IPS DF 6.9 (cell line): ENCODE measurements around the gene HOXD8.

Source experiments
- DNase-seq: peaks from one replicate; pipeline ENCODE4 v3.0.0-alpha.2; 2013; ENCODE audit warnings: low read depth, low spot score
- H3K27ac ChIP-seq: one replicate; pipeline ENCODE4 v1.5.1; 2013; ENCODE audit warnings: low read length, control low read depth
- H3K27me3 ChIP-seq: 2 replicates; pipeline ENCODE4 v1.6.1; 2013; ENCODE audit warnings: mild to moderate bottlenecking, low read length; ENCODE audit not compliant: control insufficient read depth, insufficient read depth
- H3K36me3 ChIP-seq: 2 replicates; pipeline ENCODE4 v1.6.1; 2013; ENCODE audit warnings: low read length; ENCODE audit not compliant: control insufficient read depth, insufficient read depth
- H3K4me1 ChIP-seq: 2 replicates; pipeline ENCODE4 v1.6.1; 2013; ENCODE audit warnings: low read length; ENCODE audit not compliant: control insufficient read depth, insufficient read depth
- H3K4me3 ChIP-seq: 2 replicates; pipeline ENCODE4 v1.5.1; 2013; ENCODE audit warnings: mild to moderate bottlenecking, low read length
- H3K9me3 ChIP-seq: 2 replicates; pipeline ENCODE4 v1.6.1; 2013; ENCODE audit warnings: low read length, inconsistent platforms; ENCODE audit not compliant: control insufficient read depth, insufficient read depth
- WGBS: extraction: QIAGEN DNeasy Blood & Tissue Kit; methylation state at CpG from one replicate; pipeline ENCODE4 v1.1.7; 2013; ENCODE audit warnings: mixed read lengths, missing lambda C conversion rate; ENCODE audit not compliant: insufficient read length, insufficient coverage; 5-methylcytosine and 5-hydroxymethylcytosine counted together

HOXD8 gene

GRCh38 chr2:176135035-176135440 lies 5.5 kb downstream of the HOXD8 start:
- Histone ChIP-seq H3K36me3 (no peaks in the 10 kb centered on the region), H3K4me1 (peaks cover 2% of the 10 kb centered on the region; the same call in 1 of the 2 replicates), H3K4me3 (no peak overlapping the region), H3K27me3 (peaks cover 92% of the 10 kb centered on the region), H3K27ac (no peak overlapping the region), H3K9me3 (no peaks in the 10 kb centered on the region)
- DNase-seq = no peak

DNA sequence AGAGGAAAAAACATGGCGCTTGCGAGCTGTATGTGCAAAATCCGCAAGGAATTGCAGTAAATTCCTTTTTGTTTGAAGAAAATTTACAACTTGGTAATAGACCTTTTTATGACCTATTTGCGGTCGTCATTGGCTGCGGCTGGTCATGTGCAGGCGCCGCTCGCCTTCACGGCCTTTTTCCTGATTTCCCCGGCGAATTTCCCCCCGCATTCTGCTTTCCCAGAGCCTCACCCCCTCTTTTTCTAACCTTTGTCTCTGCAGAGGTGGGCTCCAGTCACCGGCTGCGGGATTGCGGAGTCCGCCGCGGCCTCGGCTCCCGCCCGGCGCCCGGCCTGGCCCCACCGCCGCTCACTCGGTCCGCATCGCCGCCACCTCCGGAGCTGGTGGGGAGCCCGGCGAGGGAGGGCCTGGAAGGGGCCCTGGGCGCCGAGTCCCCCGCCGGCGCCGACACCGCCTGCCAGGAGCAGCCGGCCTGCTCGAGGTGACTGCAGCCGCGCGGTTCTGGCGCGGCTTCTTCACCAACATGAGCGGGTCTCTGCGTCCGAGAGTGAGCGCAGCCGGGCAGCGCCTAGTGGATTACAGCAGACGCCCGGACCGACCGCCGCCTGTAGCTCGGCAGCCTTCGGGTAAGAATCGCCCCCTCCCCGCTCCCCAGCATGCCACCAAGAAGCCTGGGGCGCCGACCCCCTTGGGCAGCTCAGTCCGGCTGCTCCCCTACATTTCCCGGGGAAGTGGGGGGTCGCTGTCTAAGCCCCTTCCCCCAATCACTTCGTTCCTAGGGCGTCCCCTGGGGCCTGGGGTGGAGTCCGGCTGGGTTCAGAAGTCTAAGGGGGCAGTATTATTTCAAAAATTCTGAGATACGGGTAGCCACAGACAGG lies 7.1 kb downstream of the HOXD8 start:
- WGBS = no CpG with 5 or more reads among the region's 71 CpGs
- Histone ChIP-seq H3K27me3 (peaks cover 88% of the 10 kb centered on the region), H3K4me1 (peaks cover 2% of the 10 kb centered on the region; the same call in 1 of the 2 replicates), H3K4me3 (peak overlapping the region; percentile 24; the same call in 1 of the 2 replicates), H3K27ac (no peak overlapping the region), H3K36me3 (no peaks in the 10 kb centered on the region), H3K9me3 (no peaks in the 10 kb centered on the region)
- DNase-seq = no peak

- Histone ChIP-seq H3K27ac (no peak overlapping the region), H3K27me3 (peaks cover 91% of the 10 kb centered on the region), H3K9me3 (no peaks in the 10 kb centered on the region), H3K4me1 (peaks cover 2% of the 10 kb centered on the region; the same call in 1 of the 2 replicates), H3K4me3 (no peak overlapping the region), H3K36me3 (no peaks in the 10 kb centered on the region)
- no peak for DNase-seq
- WGBS = no CpG with 5 or more reads among the region's 2 CpGs
Measured at GRCh38 chr2:176137252-176137580, 7.7 kb downstream of the HOXD8 start.

DNA sequence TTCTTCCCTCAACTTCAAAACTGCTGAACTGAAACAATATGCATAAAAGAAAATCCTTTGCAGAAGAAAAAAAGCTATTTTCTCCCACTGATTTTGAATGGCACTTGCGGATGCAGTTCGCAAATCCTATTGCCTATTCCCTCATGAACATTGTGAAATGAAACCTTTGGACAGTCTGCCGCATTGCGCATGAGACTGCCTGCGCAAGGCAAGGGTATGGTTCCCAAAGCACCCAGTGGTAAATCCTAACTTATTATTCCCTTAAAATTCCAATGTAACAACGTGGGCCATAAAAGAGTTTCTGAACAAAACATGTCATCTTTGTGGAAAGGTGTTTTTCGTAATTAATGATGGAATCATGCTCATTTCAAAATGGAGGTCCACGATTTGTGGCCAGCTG lies 8.4 kb downstream of the HOXD8 start:
- H3K27ac ChIP-seq = no peak overlapping the region
- no peak overlapping the region for H3K4me3 ChIP-seq

DNA sequence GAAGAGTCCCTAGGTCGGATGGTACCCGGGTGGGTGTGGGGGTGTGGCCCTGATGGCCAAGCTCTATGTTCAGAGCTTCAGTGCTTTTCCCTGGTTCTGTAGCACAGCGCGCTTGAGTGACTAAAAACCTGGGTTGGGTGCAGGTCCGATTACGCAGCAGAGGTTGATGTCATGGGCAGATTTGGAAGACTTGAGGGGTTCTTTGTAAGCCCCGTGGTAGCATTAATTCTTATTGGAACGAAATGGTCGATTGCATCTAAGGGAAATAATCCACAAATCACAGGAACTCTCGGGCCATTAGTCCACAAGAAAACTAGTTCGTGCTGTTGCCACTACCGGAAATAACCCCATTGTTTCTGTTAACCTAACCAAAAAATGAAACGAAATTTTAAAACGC lies 9.0 kb downstream of the HOXD8 start:
- DNase-seq = no peak
- no peaks in the 10 kb centered on the region for H3K9me3 ChIP-seq
- WGBS = no CpG with 5 or more reads among the region's 14 CpGs
- H3K36me3 ChIP-seq = no peaks in the 10 kb centered on the region
- peaks cover 2% of the 10 kb centered on the region; the same call in 1 of the 2 replicates for H3K4me1 ChIP-seq
- peaks cover 91% of the 10 kb centered on the region for H3K27me3 ChIP-seq
- H3K4me3 ChIP-seq = no peak overlapping the region
- no peak overlapping the region for H3K27ac ChIP-seq

More for the DNA sequence above, 8.4 kb downstream of the HOXD8 start:
- WGBS = no CpG with 5 or more reads among the region's 8 CpGs
- H3K27me3 ChIP-seq = peaks cover 91% of the 10 kb centered on the region
- DNase-seq = no peak
- peaks cover 2% of the 10 kb centered on the region; the same call in 1 of the 2 replicates for H3K4me1 ChIP-seq
- no peaks in the 10 kb centered on the region for H3K36me3 ChIP-seq
- no peaks in the 10 kb centered on the region for H3K9me3 ChIP-seq

DNA sequence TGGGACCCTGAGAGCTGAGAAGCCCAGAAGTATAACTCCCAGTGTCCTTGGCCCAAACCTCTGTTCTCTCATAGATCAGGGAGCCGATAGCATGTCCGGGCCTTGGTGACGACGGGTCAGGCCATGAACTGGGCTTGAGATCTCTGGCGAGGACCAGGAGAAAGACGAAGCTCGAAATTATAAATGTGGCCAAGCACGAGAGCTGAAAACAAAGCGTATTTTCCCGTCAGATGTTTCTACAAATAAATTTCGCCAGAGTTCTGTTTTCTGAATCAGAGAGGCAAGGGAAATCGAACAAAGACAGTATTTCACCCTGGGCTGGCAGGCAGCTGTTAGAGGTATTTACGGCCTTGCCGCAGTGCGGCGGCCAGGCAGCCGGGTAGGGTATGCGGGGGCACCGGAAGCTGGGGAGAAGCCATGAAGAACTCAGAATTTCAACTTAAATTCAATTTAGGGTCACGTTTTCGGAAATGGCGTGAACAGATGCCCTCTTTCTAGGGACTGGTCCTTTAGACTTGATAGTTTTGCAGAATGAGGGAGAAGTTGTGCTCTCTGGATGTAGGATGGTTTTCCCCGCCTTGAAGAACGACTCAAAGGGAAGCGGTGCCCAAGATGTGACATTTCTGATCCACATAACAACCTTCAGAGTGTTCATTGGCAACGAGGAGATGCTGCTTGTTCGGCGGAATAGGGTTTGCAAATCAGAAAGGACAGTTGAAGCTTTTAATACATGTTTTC lies 9.6 kb downstream of the HOXD8 start:
- H3K27ac ChIP-seq = no peak overlapping the region
- H3K36me3 ChIP-seq = no peaks in the 10 kb centered on the region
- WGBS = no CpG with 5 or more reads among the region's 28 CpGs
- H3K4me3 ChIP-seq = no peak overlapping the region
- H3K4me1 ChIP-seq = peaks cover 2% of the 10 kb centered on the region; the same call in 1 of the 2 replicates
- no peak for DNase-seq
- peaks cover 91% of the 10 kb centered on the region for H3K27me3 ChIP-seq
- H3K9me3 ChIP-seq = no peaks in the 10 kb centered on the region

DNA sequence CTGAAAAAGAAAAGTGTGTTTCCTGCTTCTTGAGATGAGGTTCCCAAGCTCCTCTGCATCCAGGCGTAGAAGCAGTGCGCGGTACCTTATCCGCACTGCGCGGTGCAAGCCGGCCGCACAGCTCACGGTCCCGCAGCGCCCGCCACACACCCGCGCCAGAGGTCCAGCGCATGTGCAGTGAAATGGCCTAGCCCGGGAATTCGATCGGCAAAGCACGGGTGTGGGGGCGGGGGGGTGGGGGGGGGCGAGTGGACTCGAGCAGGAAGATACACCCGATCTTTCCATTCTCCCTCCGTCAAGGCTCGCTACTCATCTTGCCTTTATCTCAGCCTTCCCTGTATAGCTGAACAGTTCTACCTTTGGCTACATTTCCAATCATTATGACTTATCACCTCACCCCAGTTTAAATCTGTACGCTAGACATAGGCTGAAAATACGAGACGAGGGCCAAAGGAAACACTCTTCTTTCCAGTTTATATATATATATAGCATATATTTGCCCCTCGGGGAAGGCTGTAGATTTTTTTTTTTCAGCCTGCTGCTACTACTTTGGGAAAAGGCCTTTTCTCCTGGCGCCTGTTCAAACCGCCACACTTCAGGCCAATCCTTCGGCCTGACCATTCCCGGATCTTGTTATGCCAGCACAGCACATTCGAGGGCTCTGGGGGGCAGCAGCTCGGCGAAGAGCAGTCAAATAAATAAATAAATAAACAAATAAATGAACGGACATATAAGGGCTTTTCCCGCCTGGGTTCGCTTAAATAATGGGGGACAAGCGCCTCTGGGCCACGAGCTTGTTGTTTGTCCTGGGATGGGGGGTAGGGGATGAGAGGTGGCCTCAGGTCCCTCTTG lies 10.4 kb downstream of the HOXD8 start:
- no peak for DNase-seq
- no peaks in the 10 kb centered on the region for H3K9me3 ChIP-seq
- no peak overlapping the region for H3K4me3 ChIP-seq
- peaks cover 87% of the 10 kb centered on the region for H3K27me3 ChIP-seq
- WGBS = no CpG with 5 or more reads among the region's 41 CpGs
- H3K36me3 ChIP-seq = no peaks in the 10 kb centered on the region
- H3K4me1 ChIP-seq = peaks cover 1% of the 10 kb centered on the region; the same call in 1 of the 2 replicates
- no peak overlapping the region for H3K27ac ChIP-seq

DNA sequence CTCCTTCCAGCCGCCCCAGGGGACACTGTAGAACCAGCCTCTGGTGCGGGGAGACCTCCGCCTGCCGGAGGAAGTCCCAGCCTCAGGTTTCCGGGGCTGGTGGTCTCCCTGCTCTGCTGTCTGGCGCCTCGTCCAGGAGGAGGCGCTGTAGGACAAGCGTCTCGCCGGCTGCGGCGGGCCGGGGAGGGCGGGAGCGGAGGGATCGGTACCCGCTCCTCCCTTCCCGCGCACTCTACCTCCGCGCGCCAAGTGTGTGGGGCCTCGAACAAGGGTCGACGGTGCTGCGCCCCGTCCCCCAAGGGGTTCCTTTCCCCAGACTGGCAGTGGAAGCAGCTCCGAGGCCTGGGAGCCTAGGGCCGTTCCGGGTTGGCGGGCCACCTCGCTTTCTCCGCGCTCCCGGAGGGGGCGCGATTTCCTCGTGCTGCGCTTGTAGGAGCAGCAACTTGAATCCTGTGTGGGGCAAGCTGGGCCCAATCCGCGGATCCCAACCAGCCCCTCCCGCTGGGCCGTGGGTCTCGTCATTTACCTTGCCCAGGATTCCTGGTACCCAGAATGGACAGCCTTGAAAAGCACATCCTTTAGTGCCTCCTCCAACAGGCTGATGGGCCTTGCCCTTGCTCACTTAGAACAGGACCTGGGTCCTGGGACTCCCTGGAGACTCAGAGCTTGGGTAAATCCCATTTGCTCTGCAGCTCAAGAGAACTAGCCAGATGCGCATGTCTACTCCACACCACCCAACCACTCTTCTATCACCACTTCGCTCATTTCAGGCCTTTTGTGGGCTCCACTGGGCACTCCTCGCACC lies 11.2 kb downstream of the HOXD8 start:
- WGBS = no CpG with 5 or more reads among the region's 48 CpGs
- peaks cover 87% of the 10 kb centered on the region for H3K27me3 ChIP-seq
- peak overlapping the region; percentile 52; the same call in 1 of the 2 replicates for H3K4me3 ChIP-seq
- no peaks in the 10 kb centered on the region for H3K36me3 ChIP-seq
- DNase-seq = no peak
- H3K9me3 ChIP-seq = no peaks in the 10 kb centered on the region
- H3K4me1 ChIP-seq = peaks cover 1% of the 10 kb centered on the region; the same call in 1 of the 2 replicates
- no peak overlapping the region for H3K27ac ChIP-seq

DNA sequence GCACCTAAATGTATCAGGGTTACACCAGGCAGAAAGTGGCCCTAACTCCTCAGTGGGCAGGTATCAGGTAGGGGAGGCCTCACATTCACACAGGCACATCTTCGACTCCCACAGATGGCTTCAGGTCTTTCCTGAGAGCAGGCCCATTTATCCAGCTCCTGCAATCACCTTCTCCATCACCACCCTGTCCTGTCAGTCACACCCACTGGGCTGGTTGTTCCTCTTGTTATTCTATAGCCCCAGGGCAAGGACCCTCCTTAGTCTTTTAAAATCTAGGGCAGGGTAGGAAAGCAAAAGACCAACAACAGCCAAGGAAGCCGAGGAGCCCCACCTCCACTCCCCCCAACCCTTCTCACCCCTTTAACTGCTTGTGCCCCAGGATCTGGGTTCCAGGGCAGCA lies 12.8 kb downstream of the HOXD8 start:
- Histone ChIP-seq H3K27ac (no peak overlapping the region), H3K27me3 (peaks cover 87% of the 10 kb centered on the region), H3K4me1 (no peaks in the 10 kb centered on the region), H3K4me3 (no peak overlapping the region), H3K36me3 (no peaks in the 10 kb centered on the region), H3K9me3 (no peaks in the 10 kb centered on the region)
- DNase-seq = no peak
- WGBS = no CpG with 5 or more reads among the region's 2 CpGs
